Astrocyte (in vitro differentiated cells and primary cell): ENCODE data around the gene DEFB118.

Experiments
- EZH2 ChIP-seq: IDR thresholded peaks from 2 replicates; pipeline ENCODE4 v1.6.1; 2012; ENCODE audit warnings: mild to moderate bottlenecking, low read length, inconsistent platforms; ENCODE audit not compliant: insufficient read depth
- TF ChIP-seq, protein P1 (sequence below): IDR thresholded peaks from 2 replicates; pipeline ENCODE4 v1.5.1; 2011; ENCODE audit warnings: low read depth, mild to moderate bottlenecking, inconsistent platforms, low read length, moderate library complexity; ENCODE audit not compliant: insufficient read depth

DNA sequence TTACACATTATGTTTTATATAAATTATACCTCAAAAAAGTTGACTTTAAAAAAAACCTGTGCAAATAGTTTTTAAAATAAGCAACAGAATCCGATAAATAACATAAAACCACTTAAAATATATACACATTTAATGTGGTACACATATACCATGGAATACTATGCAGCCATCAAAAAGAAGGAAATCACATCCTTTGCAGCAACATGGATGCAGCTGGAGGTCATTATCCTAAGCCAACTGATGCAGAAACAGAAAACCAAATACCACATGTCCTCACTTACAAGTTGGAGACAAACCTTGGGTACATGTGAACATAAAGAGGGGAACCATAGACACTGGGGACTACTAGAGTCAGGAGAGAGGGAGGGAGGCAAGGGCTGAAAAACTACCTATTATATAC is 41.6 kb downstream of the DEFB118 start:
- TF ChIP-seq, protein P1, sequence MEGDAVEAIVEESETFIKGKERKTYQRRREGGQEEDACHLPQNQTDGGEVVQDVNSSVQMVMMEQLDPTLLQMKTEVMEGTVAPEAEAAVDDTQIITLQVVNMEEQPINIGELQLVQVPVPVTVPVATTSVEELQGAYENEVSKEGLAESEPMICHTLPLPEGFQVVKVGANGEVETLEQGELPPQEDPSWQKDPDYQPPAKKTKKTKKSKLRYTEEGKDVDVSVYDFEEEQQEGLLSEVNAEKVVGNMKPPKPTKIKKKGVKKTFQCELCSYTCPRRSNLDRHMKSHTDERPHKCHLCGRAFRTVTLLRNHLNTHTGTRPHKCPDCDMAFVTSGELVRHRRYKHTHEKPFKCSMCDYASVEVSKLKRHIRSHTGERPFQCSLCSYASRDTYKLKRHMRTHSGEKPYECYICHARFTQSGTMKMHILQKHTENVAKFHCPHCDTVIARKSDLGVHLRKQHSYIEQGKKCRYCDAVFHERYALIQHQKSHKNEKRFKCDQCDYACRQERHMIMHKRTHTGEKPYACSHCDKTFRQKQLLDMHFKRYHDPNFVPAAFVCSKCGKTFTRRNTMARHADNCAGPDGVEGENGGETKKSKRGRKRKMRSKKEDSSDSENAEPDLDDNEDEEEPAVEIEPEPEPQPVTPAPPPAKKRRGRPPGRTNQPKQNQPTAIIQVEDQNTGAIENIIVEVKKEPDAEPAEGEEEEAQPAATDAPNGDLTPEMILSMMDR = no peak
- TF ChIP-seq EZH2 = no peak
